Ascending aorta (tissue), 2 donors: Measurements from ENCODE around the gene PDGFA. TPM values are rescaled to one million over a fixed set of nuclear protein-coding genes. Genes with fewer than 3 reads are reported as not detected.
A peak's percentile ranks its signal among the peaks of the same experiment; 100 is the strongest.

Experiments
- DNase-seq, 2 donors: peaks; one replicate each; pipeline ENCODE4 v3.0.0-alpha.2; 2019; ENCODE audit warnings: low spot score in 2 of 2
- H3K27ac ChIP-seq, 2 donors: fragments of 200-600 bp; sonication (generic); one replicate each; pipeline ENCODE4 v1.5.1; 2016 to 2017; ENCODE audit warnings: mild to moderate bottlenecking in 1 of 2
- H3K27me3 ChIP-seq: fragments of 200-600 bp; sonication (generic); one replicate; pipeline ENCODE4 v1.5.1; 2017
- H3K36me3 ChIP-seq, 2 donors: fragments of 200-600 bp; sonication (generic); one replicate each; pipeline ENCODE4 v1.5.1; 2016
- H3K4me1 ChIP-seq, 2 donors: fragments of 200-600 bp; sonication (generic); one replicate each; pipeline ENCODE4 v1.5.1; 2016 to 2017; ENCODE audit warnings: mild to moderate bottlenecking in 1 of 2
- H3K4me3 ChIP-seq, 2 donors: fragments of 200-600 bp; sonication (generic); one replicate each; pipeline ENCODE4 v1.5.1; 2016 to 2017; ENCODE audit warnings: mild to moderate bottlenecking in 1 of 2
- H3K9me3 ChIP-seq, 2 donors: fragments of 200-600 bp; sonication (generic); one replicate each; pipeline ENCODE4 v1.5.1; 2016
- intact Hi-C: fragments of 100-400 bp; cut with DNase I; formaldehyde crosslinking; loops from one replicate; pipeline ENCODE4 v1.15.1; 2023
- total RNA-seq: library from RNA; depleted of rRNA; stranded (reverse); fragments of >200 nt; gene quantifications from one replicate; pipeline ENCODE4 v1.1.0, GENCODE V29; 2016
- TF ChIP-seq, protein P1 (sequence below), 3 experiments: fragments of 200-600 bp in 2 of 3; fragments of 450-650 bp in 1 of 3; sonication (generic) in 2 of 3; IDR thresholded peaks; one replicate each; pipeline ENCODE4 v1.5.1; 2016 to 2019; ENCODE audit warnings: antibody characterized with exemption in 3 of 3, mild to moderate bottlenecking in 1 of 3, moderate library complexity in 1 of 3

The PDGFA gene
- total RNA-seq, 1 donor from 2014 or later, result 349 TPM

DNA sequence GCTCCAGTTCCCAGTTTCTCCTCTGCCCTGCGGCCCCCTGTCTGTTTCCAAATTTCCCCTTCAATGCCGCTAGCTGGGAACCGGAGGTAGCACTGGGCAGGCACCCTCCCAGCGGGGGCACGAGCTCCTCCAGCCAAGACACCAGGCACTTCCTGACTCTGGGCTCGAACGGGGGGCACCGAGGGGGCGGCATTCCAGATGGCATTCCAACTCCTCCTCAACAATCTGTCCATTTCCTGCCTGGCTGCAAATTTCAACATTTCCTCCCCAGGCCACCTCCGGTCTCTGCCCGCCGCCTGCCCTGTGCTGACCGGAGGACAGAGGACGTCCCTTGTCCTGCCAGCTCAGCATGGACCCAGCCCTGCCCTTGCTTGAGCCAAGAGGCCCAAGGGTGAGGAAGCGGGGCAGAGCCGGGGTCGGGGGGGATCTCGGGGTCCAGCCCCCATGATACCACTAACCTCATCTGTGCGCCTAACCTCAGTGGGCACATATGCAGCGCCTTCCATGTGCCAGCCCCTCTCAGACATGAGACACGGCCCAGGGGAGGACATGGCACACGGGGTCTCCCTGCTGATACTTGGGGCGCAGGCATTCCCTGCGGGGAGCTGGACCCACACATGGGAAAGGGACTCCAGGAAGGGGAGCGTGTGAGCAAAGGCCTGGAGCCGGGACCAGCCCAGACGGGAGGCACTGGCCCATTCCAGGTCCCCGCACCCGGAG, 58.0 kb downstream of the PDGFA start:
- no peaks in the 10 kb centered on the region for H3K27me3 ChIP-seq
- DNase-seq, result peak in 1 of 2 donors; percentile 71
- peaks cover 0 to 6% of the 10 kb centered on the region in 2 donors for H3K4me1 ChIP-seq
- no peaks in the 10 kb centered on the region for H3K9me3 ChIP-seq
- no peak overlapping the region for H3K4me3 ChIP-seq
- no peaks in the 10 kb centered on the region for H3K36me3 ChIP-seq
- intact Hi-C loops, result no loop called here
- TF ChIP-seq, protein P1, sequence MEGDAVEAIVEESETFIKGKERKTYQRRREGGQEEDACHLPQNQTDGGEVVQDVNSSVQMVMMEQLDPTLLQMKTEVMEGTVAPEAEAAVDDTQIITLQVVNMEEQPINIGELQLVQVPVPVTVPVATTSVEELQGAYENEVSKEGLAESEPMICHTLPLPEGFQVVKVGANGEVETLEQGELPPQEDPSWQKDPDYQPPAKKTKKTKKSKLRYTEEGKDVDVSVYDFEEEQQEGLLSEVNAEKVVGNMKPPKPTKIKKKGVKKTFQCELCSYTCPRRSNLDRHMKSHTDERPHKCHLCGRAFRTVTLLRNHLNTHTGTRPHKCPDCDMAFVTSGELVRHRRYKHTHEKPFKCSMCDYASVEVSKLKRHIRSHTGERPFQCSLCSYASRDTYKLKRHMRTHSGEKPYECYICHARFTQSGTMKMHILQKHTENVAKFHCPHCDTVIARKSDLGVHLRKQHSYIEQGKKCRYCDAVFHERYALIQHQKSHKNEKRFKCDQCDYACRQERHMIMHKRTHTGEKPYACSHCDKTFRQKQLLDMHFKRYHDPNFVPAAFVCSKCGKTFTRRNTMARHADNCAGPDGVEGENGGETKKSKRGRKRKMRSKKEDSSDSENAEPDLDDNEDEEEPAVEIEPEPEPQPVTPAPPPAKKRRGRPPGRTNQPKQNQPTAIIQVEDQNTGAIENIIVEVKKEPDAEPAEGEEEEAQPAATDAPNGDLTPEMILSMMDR (IDR thresholded peaks at IDR 0.05), result no peak
- H3K27ac ChIP-seq, result peak overlapping the region; percentile 39 to 50

- Histone ChIP-seq H3K4me3 (no peak overlapping the region), H3K27me3 (no peaks in the 10 kb centered on the region), H3K9me3 (no peaks in the 10 kb centered on the region), H3K4me1 (peaks cover 0 to 6% of the 10 kb centered on the region in 2 donors), H3K36me3 (no peaks in the 10 kb centered on the region), H3K27ac (peak overlapping the region in 1 of 2 donors; percentile 50)
- intact Hi-C loops, result no loop called here
- TF ChIP-seq, protein P1 (IDR thresholded peaks at IDR 0.05), result no peak
- no peak for DNase-seq
Observed at GRCh38 chr7:461117-461452, 58.6 kb downstream of the PDGFA start.

DNA sequence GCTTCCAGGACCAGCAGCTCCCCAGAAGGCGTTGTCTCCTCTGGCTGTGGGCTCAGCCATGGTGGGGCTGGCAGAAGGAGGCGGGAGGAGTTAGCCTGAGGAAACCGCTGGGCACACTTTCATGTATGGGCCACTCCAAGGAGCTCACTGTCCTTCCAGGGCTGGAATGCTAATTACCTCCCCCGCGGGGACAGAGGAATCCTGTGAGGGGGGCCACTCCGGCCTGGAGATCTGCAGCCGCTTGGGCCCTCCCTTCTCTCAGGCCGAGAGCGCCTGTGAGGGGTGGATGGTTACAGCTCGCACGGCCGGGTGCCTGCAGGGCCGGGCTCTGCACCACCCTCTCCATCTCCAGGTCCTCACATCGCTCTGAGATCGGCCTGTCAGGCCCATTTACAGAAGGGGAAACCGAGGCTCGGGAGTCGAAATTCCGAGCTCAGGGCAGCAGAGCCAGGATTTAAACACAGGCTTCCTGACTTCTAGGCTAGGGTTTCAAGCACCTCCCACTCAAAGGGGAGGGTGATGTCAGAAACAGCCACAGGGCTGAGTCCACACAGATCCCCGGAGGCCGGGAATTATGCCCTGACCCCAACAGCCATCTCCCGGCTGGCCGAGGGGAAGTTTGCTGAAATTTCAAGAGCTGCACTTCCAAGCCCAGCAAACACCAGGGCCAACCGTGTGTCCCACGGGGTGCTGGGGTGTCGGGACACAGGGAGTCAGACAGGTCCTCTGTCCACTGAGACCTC, 59.1 kb downstream of the PDGFA start:
- intact Hi-C loops, result no loop called here
- Histone ChIP-seq H3K4me1 (peaks cover under 1 to 8% of the 10 kb centered on the region in 2 donors), H3K9me3 (no peaks in the 10 kb centered on the region), H3K27ac (peak overlapping the region; percentile 25 to 50), H3K4me3 (peak overlapping the region in 1 of 2 donors; percentile 44), H3K36me3 (no peaks in the 10 kb centered on the region), H3K27me3 (no peaks in the 10 kb centered on the region)
- TF ChIP-seq, protein P1 (IDR thresholded peaks at IDR 0.05), result no peak
- DNase-seq, result peak in 1 of 2 donors; percentile 70

DNA sequence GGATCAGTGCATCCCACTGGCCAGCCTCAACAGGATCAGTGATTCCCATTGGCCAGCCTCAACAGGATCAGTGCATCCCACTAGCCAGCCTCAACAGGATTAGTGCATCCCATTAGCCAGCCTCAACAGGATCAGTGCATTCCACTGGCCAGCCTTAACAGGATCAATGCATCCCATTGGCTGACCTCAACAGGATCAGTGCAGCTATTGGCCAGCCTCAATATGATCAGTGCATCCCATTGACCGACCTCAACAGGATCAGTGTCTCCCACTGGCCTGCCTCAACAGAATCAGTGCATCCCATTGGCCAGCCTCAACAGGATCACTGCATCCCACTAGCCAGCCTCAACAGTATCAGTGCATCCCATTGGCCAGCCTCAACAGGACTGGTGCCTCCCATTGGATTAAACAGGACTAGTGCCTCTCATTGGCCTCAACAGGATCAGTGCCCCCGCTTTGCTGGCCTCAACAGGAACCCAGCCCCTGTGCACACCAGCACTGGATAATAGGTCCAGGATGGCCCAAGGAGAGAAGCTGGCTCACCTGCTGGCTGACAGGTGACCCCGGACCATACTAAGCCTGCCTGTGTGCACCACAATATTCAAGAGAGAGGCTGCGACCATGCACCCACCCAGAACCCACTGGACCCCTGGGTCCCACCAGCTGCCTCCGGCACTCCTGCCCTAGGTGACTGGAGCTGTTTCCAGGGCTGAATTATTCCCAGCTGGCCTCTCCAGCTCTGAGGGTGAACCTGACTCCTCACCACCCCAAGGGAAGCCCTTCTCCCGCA, 59.9 kb downstream of the PDGFA start:
- Histone ChIP-seq H3K27ac (peak overlapping the region; percentile 25 to 50), H3K4me1 (peaks cover 7 to 15% of the 10 kb centered on the region in 2 donors), H3K36me3 (no peaks in the 10 kb centered on the region), H3K4me3 (no peak overlapping the region), H3K9me3 (no peaks in the 10 kb centered on the region), H3K27me3 (no peaks in the 10 kb centered on the region)
- DNase-seq, result no peak
- intact Hi-C loops, result no loop called here
- TF ChIP-seq, protein P1 (IDR thresholded peaks at IDR 0.05), result no peak

- DNase-seq, result no peak
- intact Hi-C loops, result no loop called here
Observed at GRCh38 chr7:458511-459245, 61.0 kb downstream of the PDGFA start.

More at GRCh38 chr7:458511-459245, 61.0 kb downstream of the PDGFA start:
- Histone ChIP-seq H3K9me3 (no peaks in the 10 kb centered on the region), H3K4me3 (no peak overlapping the region), H3K27me3 (no peaks in the 10 kb centered on the region), H3K36me3 (no peaks in the 10 kb centered on the region), H3K27ac (no peak overlapping the region), H3K4me1 (peaks cover 7 to 15% of the 10 kb centered on the region in 2 donors)
- TF ChIP-seq, protein P1 (IDR thresholded peaks at IDR 0.05), result no peak
